Ovary (tissue), 9 donors: Measurements from ENCODE around the gene SORT1. TPM values are rescaled to one million over a fixed set of nuclear protein-coding genes. Genes with fewer than 3 reads are reported as not detected.

Experiments used
- DNase-seq, 5 donors: peaks; one replicate each; pipeline ENCODE4 v3.0.0-alpha.2; 2019 to 2020
- H3K27ac ChIP-seq, 2 donors: fragments of 200-600 bp; one replicate each; pipeline versions ENCODE4 v1.5.1 to v1.8.0; 2019 to 2022
- H3K27me3 ChIP-seq: fragments of 200-600 bp; one replicate; pipeline ENCODE4 v1.8.0; 2022
- H3K36me3 ChIP-seq: fragments of 200-600 bp; sonication (generic); one replicate; pipeline ENCODE4 v1.5.1; 2019
- H3K4me1 ChIP-seq: one replicate; pipeline ENCODE4 v1.8.1; 2013; ENCODE audit warnings: mild to moderate bottlenecking, moderate library complexity; ENCODE audit not compliant: insufficient read depth
- H3K4me3 ChIP-seq: fragments of 200-600 bp; sonication (generic); one replicate; pipeline ENCODE4 v1.5.1; 2017
- H3K9me3 ChIP-seq, 2 donors: fragments of 200-600 bp in 1 of 2; sonication (generic) in 1 of 2; one replicate each; pipeline versions ENCODE4 v1.5.1 to v1.8.1; 2013 to 2019; ENCODE audit warnings: mild to moderate bottlenecking in 1 of 2, moderate library complexity in 1 of 2
- CTCF ChIP-seq, 3 donors: fragments of 450-650 bp in 2 of 3; fragments of 200-600 bp in 1 of 3; IDR thresholded peaks; one replicate each; pipeline versions ENCODE4 v1.5.1 to v1.8.0; 2016 to 2022; ENCODE audit warnings: antibody characterized with exemption in 3 of 3, mild to moderate bottlenecking in 1 of 3
- EP300 ChIP-seq: sonication (generic); formaldehyde crosslinking; IDR thresholded peaks from one replicate; pipeline ENCODE4 v1.6.1; 2017; ENCODE audit warnings: antibody characterized with exemption
- POLR2A ChIP-seq: fragments of 450-650 bp; IDR thresholded peaks from one replicate; pipeline ENCODE4 v1.6.1; 2017; ENCODE audit warnings: antibody characterized with exemption, mild to moderate bottlenecking, moderate library complexity
- WGBS, 3 donors: extraction: QIAGEN DNeasy Blood & Tissue Kit in 1 of 3; methylation state at CpG; one replicate each; pipeline versions ENCODE4 v1.1.5 to v1.1.7; 2013 to 2017; 5-methylcytosine and 5-hydroxymethylcytosine counted together
- intact Hi-C, 4 donors: fragments of 100-400 bp; cut with DNase I; formaldehyde crosslinking; loops; one replicate each; pipeline versions ENCODE4 v1.11.0 to v1.15.1; 2022 to 2023
- polyA plus RNA-seq, 2 donors: library from polyadenylated mRNA; stranded (reverse); fragments of 200-250 nt in 1 of 2; fragments of 350-450 nt in 1 of 2; fragmentation: Illumina TruSeq in 1 of 2; extraction: RNeasy Lipid Tissue Mini Kit (QIAGEN cat#74804) in 1 of 2; gene quantifications; one replicate each; pipeline ENCODE4 v1.2.3, GENCODE V29; 2013 to 2014
- total RNA-seq, 7 donors: library from RNA; depleted of rRNA in 2 of 7; stranded (reverse); fragments of >200 nt in 2 of 7; fragmentation: NEBNext Ultra II Directional in 3 of 7; extraction: Animal tissue kit (Norgen Biotek cat#: 25700) in 3 of 7; gene quantifications; one replicate each; pipeline versions ENCODE4 v1.1.0 to v1.2.4, GENCODE V29; 2016 to 2023
- donor health status: DM: no; HTN: no; CAD: no; lungs with moderate emphysema.
- donor health status: DM: no; HTN: no; CAD: no.
- donor health status: Bipolar disorder and iron deficiency.
- donor health status: DM: yes; HTN: yes; CAD: no.
- donor health status: DM: no; HTN: no; CAD: no.
- donor health status: DM: yes; HTN: yes; CAD: no.

SORT1 gene
- total and polyA plus RNA-seq, 9 donors = 4.3 to 37.0 (median 16.0) TPM

- Histone ChIP-seq H3K4me3 (no peak overlapping the region), H3K9me3 (no peaks in the 10 kb centered on the region), H3K27me3 (no peaks in the 10 kb centered on the region), H3K4me1 (no peaks in the 10 kb centered on the region), H3K27ac (no peak overlapping the region), H3K36me3 (no peaks in the 10 kb centered on the region)
- TF ChIP-seq EP300 (no peak), CTCF (IDR thresholded peaks at IDR 0.05) (no peak), POLR2A (no peak)
- intact Hi-C loops = loop anchor here in 3 of 4 donors (5.0 to 10.0 kb wide), 4 partner anchors 134 to 272 kb away; partner anchors contain the start of genes GPR61 (in 2 of the 3), ELAPOR1 (in 1 of the 3) and SORT1 (in 1 of the 3)
- peak in 1 of 5 donors; percentile 19 for DNase-seq
- WGBS, 3 donors = 60 to 75% (median 68%) methylated on average over 12 of the region's 12 CpGs
These were observed 134.5 kb downstream of the SORT1 start for GRCh38 chr1:109263234-109263596.

- intact Hi-C loops = loop anchor here in 3 of 4 donors (5.0 to 10.0 kb wide), 4 partner anchors 135 to 272 kb away; partner anchors contain the start of genes GPR61 (in 2 of the 3), ELAPOR1 (in 1 of the 3) and SORT1 (in 1 of the 3)
- no peak overlapping the region for H3K4me3 ChIP-seq
- TF ChIP-seq POLR2A (no peak), CTCF (IDR thresholded peaks at IDR 0.05) (no peak), EP300 (no peak)
- no peaks in the 10 kb centered on the region for H3K36me3 ChIP-seq
- no peaks in the 10 kb centered on the region for H3K27me3 ChIP-seq
- 80 to 85% (median 85%) methylated on average over 22 of the region's 22 CpGs for WGBS, 3 donors
- H3K27ac ChIP-seq = no peak overlapping the region
- no peaks in the 10 kb centered on the region for H3K9me3 ChIP-seq
- H3K4me1 ChIP-seq = no peaks in the 10 kb centered on the region
- DNase-seq = no peak
These were observed 135.3 kb downstream of the SORT1 start for GRCh38 chr1:109262231-109263055.

- Histone ChIP-seq H3K36me3 (no peaks in the 10 kb centered on the region), H3K4me1 (no peaks in the 10 kb centered on the region), H3K27me3 (no peaks in the 10 kb centered on the region), H3K27ac (no peak overlapping the region), H3K4me3 (no peak overlapping the region), H3K9me3 (no peaks in the 10 kb centered on the region)
- no peak for DNase-seq
- intact Hi-C loops = loop anchor here in 3 of 4 donors (5.0 to 10.0 kb wide), 4 partner anchors 136 to 273 kb away; partner anchors contain the start of genes GPR61 (in 2 of the 3), ELAPOR1 (in 1 of the 3) and SORT1 (in 1 of the 3)
- WGBS, 3 donors = 82 to 92% (median 87%) methylated on average over 6 of the region's 6 CpGs
- no peak for TF ChIP-seq CTCF (IDR thresholded peaks at IDR 0.05)
- no peak for TF ChIP-seq EP300
- no peak for TF ChIP-seq POLR2A
These were observed 136.1 kb downstream of the SORT1 start for GRCh38 chr1:109261578-109261977.

GRCh38 chr1:109261006-109261405 lies 136.7 kb downstream of the SORT1 start:
- DNase-seq = no peak
- Histone ChIP-seq H3K4me1 (no peaks in the 10 kb centered on the region), H3K4me3 (no peak overlapping the region), H3K36me3 (no peaks in the 10 kb centered on the region), H3K27ac (no peak overlapping the region), H3K9me3 (no peaks in the 10 kb centered on the region), H3K27me3 (no peaks in the 10 kb centered on the region)
- TF ChIP-seq CTCF (IDR thresholded peaks at IDR 0.05) (no peak), EP300 (no peak), POLR2A (no peak)
- WGBS, 3 donors = 88 to 90% (median 88%) methylated on average over 16 of the region's 16 CpGs
- intact Hi-C loops = loop anchor here in 3 of 4 donors (5.0 to 10.0 kb wide), 4 partner anchors 136 to 274 kb away; partner anchors contain the start of genes GPR61 (in 2 of the 3), ELAPOR1 (in 1 of the 3) and SORT1 (in 1 of the 3)
